SH-SY5Y (cell line): Measurements from ENCODE around the gene NUAK2.

ENCODE experiments used
- GATA2 ChIP-seq: IDR thresholded peaks from 2 replicates; pipeline ENCODE4 v1.6.1; 2011; ENCODE audit warnings: mild to moderate bottlenecking, low read depth, low read length
- GATA3 ChIP-seq: IDR thresholded peaks from 2 replicates; pipeline ENCODE4 v1.6.1; 2011; ENCODE audit warnings: low read depth, mild to moderate bottlenecking, low read length, moderate library complexity

The NUAK2 gene

GRCh38 chr1:205279986-205280385 lies 41.6 kb downstream of the NUAK2 start:
- TF ChIP-seq GATA3 = no peak
- no peak for TF ChIP-seq GATA2

DNA sequence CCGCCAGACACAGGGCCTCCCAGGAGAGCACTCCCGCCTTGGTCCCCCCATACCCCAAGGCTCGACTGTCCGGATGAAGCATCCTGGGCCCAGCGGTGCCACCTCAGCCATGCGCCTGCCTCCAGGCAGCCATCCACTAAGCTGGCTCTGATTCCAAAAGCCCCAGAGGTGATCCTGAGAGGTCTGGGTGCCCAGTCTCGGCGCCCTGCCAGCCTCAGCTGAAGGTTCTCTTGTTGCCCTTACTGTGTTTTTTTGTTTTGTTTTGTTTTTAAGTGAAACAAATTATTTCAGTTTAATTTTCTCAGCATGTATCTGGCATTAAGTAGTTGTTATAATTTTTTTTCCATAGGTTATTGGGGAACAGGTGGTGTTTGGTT lies 44.9 kb downstream of the NUAK2 start:
- TF ChIP-seq GATA2 (no peak), GATA3 (no peak)

- TF ChIP-seq GATA2 (no peak), GATA3 (no peak)
Measured at GRCh38 chr1:205275916-205276688, 45.4 kb downstream of the NUAK2 start.

- no peak for TF ChIP-seq GATA2
Measured at GRCh38 chr1:205275133-205275532, 46.4 kb downstream of the NUAK2 start.

- TF ChIP-seq GATA2 (no peak), GATA3 (no peak)
Measured at GRCh38 chr1:205274041-205274691, 47.4 kb downstream of the NUAK2 start.

DNA sequence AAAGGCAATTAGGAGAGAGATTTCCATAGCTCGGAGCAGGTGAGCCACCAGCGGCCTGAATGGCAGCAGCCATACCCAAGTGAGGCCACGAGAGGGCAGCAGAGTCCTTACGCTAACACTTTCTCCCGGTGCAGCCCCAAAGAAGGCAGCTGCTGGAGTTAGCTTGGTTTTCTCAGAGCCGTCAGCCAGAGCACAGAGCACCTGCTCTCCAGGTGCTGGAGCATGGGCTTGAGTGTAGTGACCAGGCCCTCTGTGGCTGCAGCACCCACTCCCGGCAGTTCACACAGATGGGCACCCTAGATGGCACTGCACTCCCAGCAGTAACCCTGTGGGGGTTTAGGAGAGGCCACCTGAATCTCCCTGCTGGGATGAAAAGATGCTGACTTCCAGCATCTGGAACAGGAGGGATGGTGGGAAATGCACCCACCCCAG lies 48.0 kb downstream of the NUAK2 start:
- TF ChIP-seq GATA2 (no peak), GATA3 (no peak)

GRCh38 chr1:205272536-205272935 lies 49.0 kb downstream of the NUAK2 start:
- no peak for TF ChIP-seq GATA3
- no peak for TF ChIP-seq GATA2

DNA sequence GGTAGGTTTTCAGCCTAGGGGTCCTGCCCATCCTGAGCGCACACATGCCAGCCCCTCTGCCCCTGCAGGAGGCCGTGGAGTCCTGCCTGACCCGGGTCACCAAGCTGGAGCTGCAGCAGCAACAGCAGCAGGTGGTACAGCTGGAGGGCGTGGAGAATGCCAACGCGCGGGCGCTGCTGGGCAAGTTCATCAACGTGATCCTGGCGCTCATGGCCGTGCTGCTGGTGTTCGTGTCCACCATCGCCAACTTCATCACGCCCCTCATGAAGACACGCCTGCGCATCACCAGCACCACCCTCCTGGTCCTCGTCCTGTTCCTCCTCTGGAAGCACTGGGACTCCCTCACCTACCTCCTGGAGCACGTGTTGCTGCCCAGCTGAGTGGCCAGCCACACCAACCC lies 49.8 kb downstream of the NUAK2 start:
- TF ChIP-seq GATA3 (no peak), GATA2 (no peak)

GRCh38 chr1:205271277-205271676 lies 50.3 kb downstream of the NUAK2 start:
- TF ChIP-seq GATA3 (no peak), GATA2 (no peak)

DNA sequence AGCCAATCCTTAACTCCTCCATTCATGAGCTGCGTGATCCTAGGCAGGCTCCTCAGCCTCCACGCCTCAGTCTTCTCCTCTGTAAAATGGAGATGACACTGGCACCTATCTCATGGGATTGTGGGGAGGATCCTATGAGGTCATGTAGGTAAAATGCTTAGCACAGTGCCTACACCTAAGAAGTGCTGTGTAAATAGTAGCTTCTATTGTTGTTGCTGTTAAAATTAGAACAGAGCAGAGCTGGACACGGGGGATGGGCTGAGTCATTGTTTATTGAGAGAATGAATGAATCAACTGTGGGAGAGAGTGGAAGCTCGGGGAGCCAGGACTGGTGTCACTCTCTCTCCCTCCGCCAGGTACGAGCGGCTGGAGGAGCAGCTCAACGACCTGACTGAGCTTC lies 50.8 kb downstream of the NUAK2 start:
- TF ChIP-seq GATA3 (no peak), GATA2 (no peak)

DNA sequence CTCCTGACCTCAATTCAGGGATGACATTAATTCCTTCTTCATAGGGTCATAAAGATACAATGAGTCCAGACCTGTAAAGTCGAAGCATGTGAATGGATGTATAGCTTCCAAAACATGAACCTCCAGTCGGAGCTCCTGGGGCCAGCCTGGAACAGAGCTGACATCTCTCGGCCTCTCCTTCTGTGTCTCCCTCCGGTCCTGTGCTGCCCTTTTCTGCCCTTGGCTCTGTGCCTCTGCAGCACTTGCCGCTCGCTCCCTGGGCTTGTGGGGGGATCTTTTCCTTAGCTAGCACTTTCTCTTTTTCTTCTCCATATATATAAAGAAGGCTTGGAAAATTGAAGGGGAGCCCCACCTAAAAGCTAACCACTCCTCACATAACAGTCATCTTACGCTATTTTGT lies 51.3 kb downstream of the NUAK2 start:
- TF ChIP-seq GATA2 = no peak
- TF ChIP-seq GATA3 = no peak

DNA sequence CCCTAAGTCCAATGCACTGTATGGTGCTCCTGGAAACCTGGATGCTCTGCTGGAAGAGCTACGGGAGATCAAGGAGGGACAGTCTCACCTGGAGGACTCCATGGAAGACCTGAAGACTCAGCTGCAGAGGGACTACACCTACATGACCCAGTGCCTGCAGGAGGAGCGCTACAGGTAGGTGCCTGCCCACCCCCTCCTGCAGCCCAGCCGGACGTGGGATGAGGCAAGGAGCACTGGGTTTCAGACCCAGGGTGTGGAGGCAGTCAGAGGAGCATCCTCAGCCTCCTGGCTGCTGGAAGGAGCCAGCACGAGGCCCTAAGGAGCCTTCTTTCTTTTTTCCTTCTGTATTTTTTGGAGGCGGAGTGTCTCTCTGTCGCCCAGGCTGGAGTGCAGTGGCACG lies 51.8 kb downstream of the NUAK2 start:
- no peak for TF ChIP-seq GATA2
- TF ChIP-seq GATA3 = no peak

- TF ChIP-seq GATA3 (no peak), GATA2 (no peak)
Measured at GRCh38 chr1:205268846-205269680, 52.5 kb downstream of the NUAK2 start.

- TF ChIP-seq GATA2 = no peak
- TF ChIP-seq GATA3 = no peak
Measured at GRCh38 chr1:205267306-205267902, 54.1 kb downstream of the NUAK2 start.
